HepG2 (cell line): ENCODE data around the gene DDX23. TPM values are rescaled to one million over a fixed set of nuclear protein-coding genes. Genes with fewer than 3 reads are reported as not detected.

ENCODE experiments used
- ARID5B ChIP-seq: IDR thresholded peaks from 2 replicates; pipeline ENCODE4 v1.4.0; 2020; ENCODE audit warnings: mild to moderate bottlenecking, missing genetic modification reagents
- CAMTA2 ChIP-seq: sonication (generic); formaldehyde crosslinking; IDR thresholded peaks from 2 replicates; pipeline ENCODE4 v1.4.0; 2020; ENCODE audit warnings: mild to moderate bottlenecking, missing genetic modification reagents, borderline replicate concordance
- CCDC6 ChIP-seq: sonication (generic); formaldehyde crosslinking; IDR thresholded peaks from 2 replicates; pipeline ENCODE4 v1.8.1; 2022; ENCODE audit warnings: mild to moderate bottlenecking, missing genetic modification reagents, moderate library complexity
- CREBL2 ChIP-seq: sonication (generic); formaldehyde crosslinking; IDR thresholded peaks from 2 replicates; pipeline ENCODE4 v1.8.1; 2023; ENCODE audit warnings: missing genetic modification reagents, mild to moderate bottlenecking, borderline replicate concordance
- HNRNPL ChIP-seq: fragments of 200-400 bp; formaldehyde crosslinking; IDR thresholded peaks from 2 replicates; pipeline ENCODE4 v1.6.1; 2017; ENCODE audit warnings: mild to moderate bottlenecking, low read depth, low read length
- JARID2 ChIP-seq: sonication (generic); formaldehyde crosslinking; IDR thresholded peaks from 2 replicates; pipeline ENCODE4 v1.8.1; 2023; ENCODE audit warnings: missing genetic modification reagents, inconsistent platforms; ENCODE audit not compliant: insufficient replicate concordance
- KDM4B ChIP-seq: sonication (generic); formaldehyde crosslinking; IDR thresholded peaks from 2 replicates; pipeline ENCODE4 v1.4.0; 2020; ENCODE audit warnings: missing genetic modification reagents
- MLLT10 ChIP-seq: sonication (generic); formaldehyde crosslinking; IDR thresholded peaks from 2 replicates; pipeline ENCODE4 v1.4.0; 2020; ENCODE audit warnings: missing genetic modification reagents
- MXD4 ChIP-seq: IDR thresholded peaks from 2 replicates; pipeline ENCODE4 v1.6.1; 2016; ENCODE audit warnings: mild to moderate bottlenecking, missing biosample characterization, missing genetic modification reagents
- MXI1 ChIP-seq: IDR thresholded peaks from 3 replicates; pipeline ENCODE4 v1.6.1; 2012; ENCODE audit warnings: low read depth, low read length, inconsistent platforms, borderline replicate concordance
- PAX8 ChIP-seq: sonication (generic); formaldehyde crosslinking; IDR thresholded peaks from 2 replicates; pipeline ENCODE4 v1.8.0; 2022; ENCODE audit warnings: mild to moderate bottlenecking, missing genetic modification reagents, borderline replicate concordance
- TEAD3 ChIP-seq: optimal IDR thresholded peaks from 2 replicates; pipeline ENCODE3; 2016; ENCODE audit warnings: borderline replicate concordance
- TOPORS ChIP-seq: sonication (generic); formaldehyde crosslinking; IDR thresholded peaks from 2 replicates; pipeline ENCODE4 v1.8.0; 2023; ENCODE audit warnings: mild to moderate bottlenecking, missing genetic modification reagents
- ZFY ChIP-seq: sonication (generic); formaldehyde crosslinking; IDR thresholded peaks from 2 replicates; pipeline ENCODE4 v1.4.0; 2020; ENCODE audit warnings: missing genetic modification reagents
- ZKSCAN1 ChIP-seq: fragments of 150-350 bp; IDR thresholded peaks from 2 replicates; pipeline ENCODE4 v1.6.1; 2014; ENCODE audit warnings: low read length
- ZNF224 ChIP-seq: sonication (generic); formaldehyde crosslinking; IDR thresholded peaks from 2 replicates; pipeline ENCODE4 v1.5.0; 2020; ENCODE audit warnings: mild to moderate bottlenecking, missing genetic modification reagents
- ZNF280B ChIP-seq: sonication (generic); formaldehyde crosslinking; IDR thresholded peaks from 2 replicates; pipeline ENCODE4 v1.5.0; 2020; ENCODE audit warnings: missing genetic modification reagents, mild to moderate bottlenecking, borderline replicate concordance
- ZNF484 ChIP-seq: sonication (generic); formaldehyde crosslinking; IDR thresholded peaks from 2 replicates; pipeline ENCODE4 v1.5.1; 2020; ENCODE audit warnings: mild to moderate bottlenecking, low read depth, missing genetic modification reagents, borderline replicate concordance
- ZNF670 ChIP-seq: sonication (generic); formaldehyde crosslinking; IDR thresholded peaks from 2 replicates; pipeline ENCODE4 v1.8.0; 2022; ENCODE audit warnings: mild to moderate bottlenecking, missing genetic modification reagents, borderline replicate concordance
- ZNF878 ChIP-seq: sonication (generic); formaldehyde crosslinking; IDR thresholded peaks from 2 replicates; pipeline ENCODE4 v1.8.1; 2023; ENCODE audit warnings: mild to moderate bottlenecking, missing genetic modification reagents, moderate library complexity
- ZNF891 ChIP-seq: sonication (generic); formaldehyde crosslinking; IDR thresholded peaks from 2 replicates; pipeline ENCODE4 v1.5.0; 2020; ENCODE audit warnings: mild to moderate bottlenecking, missing genetic modification reagents
- ZSCAN21 ChIP-seq: sonication (generic); formaldehyde crosslinking; IDR thresholded peaks from 2 replicates; pipeline ENCODE4 v1.8.0; 2022; ENCODE audit warnings: mild to moderate bottlenecking, missing genetic modification reagents, moderate library complexity, borderline replicate concordance
- ZSCAN9 ChIP-seq: IDR thresholded peaks from 2 replicates; pipeline ENCODE4 v1.6.1; 2016; ENCODE audit warnings: borderline replicate concordance
- polyA plus RNA-seq, 8 experiments: library from polyadenylated mRNA; depleted of rRNA in 3 of 8; stranded (reverse) in 7 of 8; unstranded in 1 of 8; fragments of >200 nt; fragmentation: Illumina TruSeq in 4 of 8; extraction: Trizol in 4 of 8; gene quantifications; 2 replicates each; pipeline versions ENCODE4 v1.2.1 to v1.2.3, GENCODE V29; 2011 to 2016; ENCODE audit warnings: low read depth in 4 of 8, missing spikeins in 1 of 8, mixed read lengths in 1 of 8; ENCODE audit not compliant: insufficient read depth in 1 of 8
- total RNA-seq, 5 experiments: library from RNA; depleted of rRNA; stranded (reverse); fragments of >200 nt; fragmentation: Illumina TruSeq; extraction: Trizol; gene quantifications; 2 replicates each; pipeline ENCODE4 v1.2.3, GENCODE V29; 2016; ENCODE audit warnings: low read depth in 1 of 5
- TF ChIP-seq, protein P1 (sequence below): sonication (generic); formaldehyde crosslinking; IDR thresholded peaks from 2 replicates; pipeline ENCODE4 v1.4.0; 2020; ENCODE audit warnings: mild to moderate bottlenecking, missing genetic modification reagents

Gene DDX23
- total and polyA plus RNA-seq, 2 of the 13 experiments (the other 11 are each of a cell fraction or from before 2014, with no cell fraction given): 35.7 to 90.0 TPM

GRCh38 chr12:48890657-48891418 lies 38.9 kb upstream of the DDX23 start (continued):
- TF ChIP-seq TOPORS: 0 out of 2 replicates have a peak, but pooled peaks have one; percentile 31
- 0 out of 2 replicates have a peak, but pooled peaks have one; percentile 52 for TF ChIP-seq MXD4 (CRISPR knock-in tag)
- TF ChIP-seq, protein P1, sequence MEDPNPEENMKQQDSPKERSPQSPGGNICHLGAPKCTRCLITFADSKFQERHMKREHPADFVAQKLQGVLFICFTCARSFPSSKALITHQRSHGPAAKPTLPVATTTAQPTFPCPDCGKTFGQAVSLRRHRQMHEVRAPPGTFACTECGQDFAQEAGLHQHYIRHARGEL (CRISPR knock-in tag): no peak
- peak; percentile 52; the same call in 1 of the 2 replicates for TF ChIP-seq ARID5B (CRISPR knock-in tag)
- TF ChIP-seq HNRNPL: no peak
- TF ChIP-seq ZNF484 (CRISPR knock-in tag): no peak
- no peak for TF ChIP-seq CCDC6 (CRISPR knock-in tag)
- no peak for TF ChIP-seq PAX8 (CRISPR knock-in tag)
- no peak; the same call in 1 of the 2 replicates for TF ChIP-seq ZNF891 (CRISPR knock-in tag)
- no peak for TF ChIP-seq MLLT10
- peak; percentile 61; the same call in 1 of the 2 replicates for TF ChIP-seq KDM4B (CRISPR knock-in tag)
- no peak for TF ChIP-seq CAMTA2 (CRISPR knock-in tag)
- peak; percentile 67 for TF ChIP-seq JARID2 (CRISPR knock-in tag)
- peak; percentile 32; the same call in 1 of the 2 replicates for TF ChIP-seq ZFY (CRISPR knock-in tag)
- TF ChIP-seq ZNF878 (CRISPR knock-in tag): no peak
- TF ChIP-seq CREBL2 (CRISPR knock-in tag): no peak
- TF ChIP-seq ZNF280B (CRISPR knock-in tag): no peak
- peak; percentile 40; the same call in 1 of the 2 replicates for TF ChIP-seq ZSCAN21 (CRISPR knock-in tag)
- no peak for TF ChIP-seq MXI1
- TF ChIP-seq ZSCAN9 (CRISPR knock-in tag): 0 out of 2 replicates have a peak, but pooled peaks have one; percentile 53
- peak; percentile 44 for TF ChIP-seq TEAD3
- no peak for TF ChIP-seq ZNF224
- no peak for TF ChIP-seq ZNF670 (CRISPR knock-in tag)
- no peak for TF ChIP-seq ZKSCAN1
